GM12878 (cell line): ENCODE results near the gene PITPNM3. TPM values are rescaled to one million over a fixed set of nuclear protein-coding genes. Genes with fewer than 3 reads are reported as not detected.

Experiments used
- ATAC-seq: fragments of 200-7000 bp; cut with Tn5 transposase; 3 replicates; pipeline ENCODE4 v1.9.1; 2020; ENCODE audit warnings: mild to moderate bottlenecking, moderate library complexity
- BruUV-seq: library from RNA; stranded (reverse); fragments of 400-500 nt; replicated peaks from 2 replicates; lab custom pipeline; 2021; lab: Mats Ljungman, UMichigan
- CTCF ChIA-PET: fragments of 300-600 bp; sonication (Branson Sonifier 250); formaldehyde crosslinking; extraction: SDS; loops from one replicate; lab custom pipeline; 2021; ENCODE audit warnings: inconsistent platforms; lab: Yijun Ruan, JAX
- POLR2A ChIA-PET: fragments of 350-600 bp; formaldehyde crosslinking; extraction: SDS; loops from one replicate; lab custom pipeline; 2021; ENCODE audit warnings: inconsistent platforms; lab: Charles Lee
- RAD21 ChIA-PET: fragments of 300-600 bp; sonication (Branson Sonifier 250); formaldehyde crosslinking; loops from one replicate; lab custom pipeline; 2023; ENCODE audit warnings: antibody characterized with exemption; ENCODE audit not compliant: unreplicated experiment; lab: Charles Lee
- SMC1A ChIA-PET: fragments of 300-600 bp; sonication (Branson Sonifier 250); formaldehyde crosslinking; loops from one replicate; lab custom pipeline; 2023; ENCODE audit not compliant: unreplicated experiment, uncharacterized antibody; lab: Charles Lee
- DNase-seq: peaks from one replicate; pipeline ENCODE4 v3.0.0-alpha.2; 2011; ENCODE audit warnings: low read depth, low spot score
- FAIRE-seq: peaks from 3 replicates; lab custom pipeline; 2011; peaks lifted over from hg19 to GRCh38; lab: Jason Lieb, UNC
- H2AFZ ChIP-seq: 2 replicates; pipeline ENCODE4 v1.6.0; 2011; ENCODE audit warnings: low read depth, low read length, control low read depth; ENCODE audit not compliant: control insufficient read depth
- H3K27ac ChIP-seq: 2 replicates; pipeline ENCODE4 v1.5.1; 2011; ENCODE audit warnings: control low read depth; ENCODE audit not compliant: control insufficient read depth, insufficient read depth
- H3K27me3 ChIP-seq, 2 experiments: replicated peaks in 1 of 2; 2 replicates each; pipeline versions ENCODE4 v1.6.0 to v1.6.1; 2011; ENCODE audit warnings: low read length in 1 of 2; ENCODE audit not compliant: control insufficient read depth in 2 of 2, insufficient read depth in 2 of 2
- H3K36me3 ChIP-seq, 2 experiments: 2 replicates each; pipeline ENCODE4 v1.5.1; 2011; ENCODE audit warnings: low read length in 1 of 2; ENCODE audit not compliant: control insufficient read depth in 2 of 2, insufficient read depth in 2 of 2
- H3K4me1 ChIP-seq: 2 replicates; pipeline ENCODE4 v1.6.1; 2011; ENCODE audit warnings: mild to moderate bottlenecking, low read length, moderate library complexity, mixed read lengths; ENCODE audit not compliant: control insufficient read depth, insufficient read depth
- H3K4me2 ChIP-seq: 2 replicates; pipeline ENCODE4 v1.6.0; 2011; ENCODE audit warnings: control low read depth; ENCODE audit not compliant: control insufficient read depth, insufficient read depth
- H3K4me3 ChIP-seq: fragments of 200-600 bp; sonication (generic); 2 replicates; pipeline ENCODE4 v1.5.1; 2016
- H3K79me2 ChIP-seq: 2 replicates; pipeline ENCODE4 v1.6.0; 2011; ENCODE audit warnings: low read length; ENCODE audit not compliant: control insufficient read depth, insufficient read depth
- H3K9ac ChIP-seq: 2 replicates; pipeline ENCODE4 v1.8.0; 2011; ENCODE audit warnings: low read length, control low read depth, mixed read lengths; ENCODE audit not compliant: control insufficient read depth, insufficient read depth
- H3K9me3 ChIP-seq: replicated peaks from 3 replicates; pipeline ENCODE4 v1.5.1; 2011; ENCODE audit warnings: mild to moderate bottlenecking, low read length; ENCODE audit not compliant: control insufficient read depth, insufficient read depth
- H4K20me1 ChIP-seq: 2 replicates; pipeline ENCODE4 v1.6.0; 2011; ENCODE audit not compliant: control insufficient read depth, insufficient read depth
- BACH1 ChIP-seq: fragments of 450-650 bp; IDR thresholded peaks from 2 replicates; pipeline ENCODE4 v1.6.1; 2017; ENCODE audit warnings: mild to moderate bottlenecking, borderline replicate concordance
- BRCA1 ChIP-seq: IDR thresholded peaks from 2 replicates; pipeline ENCODE4 v1.6.1; 2011; ENCODE audit warnings: low read depth, low read length, improper control_type of control experiment
- CEBPB ChIP-seq, 2 experiments: fragments of 150-350 bp in 1 of 2; IDR thresholded peaks; 2 replicates each; pipeline ENCODE4 v1.6.1; 2012 to 2014; ENCODE audit warnings: low read depth in 2 of 2, low read length in 2 of 2, borderline replicate concordance in 1 of 2, inconsistent platforms in 1 of 2
- CHD2 ChIP-seq: IDR thresholded peaks from 2 replicates; pipeline ENCODE4 v1.6.1; 2011; ENCODE audit warnings: low read depth, low read length, improper control_type of control experiment, borderline replicate concordance
- GABPA ChIP-seq: IDR thresholded peaks from 2 replicates; pipeline ENCODE4 v1.6.1; 2014; ENCODE audit warnings: antibody characterized with exemption, low read depth, mild to moderate bottlenecking, inconsistent platforms
- KDM1A ChIP-seq: fragments of 200-600 bp; sonication (generic); IDR thresholded peaks from 2 replicates; pipeline ENCODE4 v1.6.1; 2016; ENCODE audit warnings: borderline replicate concordance
- MTA3 ChIP-seq: IDR thresholded peaks from 2 replicates; pipeline ENCODE4 v1.6.1; 2012; ENCODE audit warnings: low read length, inconsistent platforms, borderline replicate concordance
- MYB ChIP-seq: fragments of 150-350 bp; IDR thresholded peaks from 2 replicates; pipeline ENCODE4 v1.6.1; 2014; ENCODE audit warnings: mild to moderate bottlenecking, low read depth, low read length, borderline replicate concordance
- NFIC ChIP-seq: IDR thresholded peaks from 2 replicates; pipeline ENCODE4 v1.6.1; 2012; ENCODE audit warnings: low read depth, mild to moderate bottlenecking, inconsistent platforms, low read length, moderate library complexity
- NR2F1 ChIP-seq: fragments of 450-650 bp; conservative IDR thresholded peaks from 2 replicates; pipeline ENCODE4 v1.6.1; 2017; ENCODE audit warnings: mild to moderate bottlenecking
- POLR2A ChIP-seq: IDR thresholded peaks from 2 replicates; pipeline ENCODE4 v1.6.1; 2011; ENCODE audit warnings: low read depth, mild to moderate bottlenecking, low read length
- SMC3 ChIP-seq: IDR thresholded peaks from 2 replicates; pipeline ENCODE4 v1.6.1; 2011; ENCODE audit warnings: low read length, improper control_type of control experiment, borderline replicate concordance
- TARDBP ChIP-seq: IDR thresholded peaks from 2 replicates; pipeline ENCODE4 v1.6.1; 2016; ENCODE audit warnings: borderline replicate concordance
- TCF3 ChIP-seq: IDR thresholded peaks from 2 replicates; pipeline ENCODE4 v1.6.1; 2012; ENCODE audit warnings: low read depth, mild to moderate bottlenecking, low read length, borderline replicate concordance; ENCODE audit not compliant: insufficient read depth
- ZBED1 ChIP-seq: IDR thresholded peaks from 2 replicates; pipeline ENCODE4 v1.6.1; 2016; ENCODE audit warnings: borderline replicate concordance
- ZNF207 ChIP-seq: fragments of 450-650 bp; IDR thresholded peaks from 2 replicates; pipeline ENCODE4 v1.6.1; 2014; ENCODE audit warnings: antibody characterized with exemption, mild to moderate bottlenecking, borderline replicate concordance
- ZNF217 ChIP-seq: fragments of 450-650 bp; IDR thresholded peaks from 2 replicates; pipeline ENCODE4 v1.6.1; 2017; ENCODE audit warnings: antibody characterized with exemption, mild to moderate bottlenecking
- WGBS: methylation state at CpG from one replicate; pipeline ENCODE4 v1.1.6; 2016; ENCODE audit warnings: low lambda C conversion rate; ENCODE audit not compliant: insufficient replicate concordance, insufficient coverage; ENCODE audit errors: missing lambda C conversion rate; 5-methylcytosine and 5-hydroxymethylcytosine counted together
- in situ Hi-C: fragments of 300-500 bp; cut with MboI; formaldehyde crosslinking; loops from 9 replicates; pipeline ENCODE4 v1.14.3; 2018; ENCODE audit warnings: mixed read lengths
- intact Hi-C: fragments of 100-400 bp; cut with micrococcal nuclease; formaldehyde crosslinking; loops from one replicate; pipeline ENCODE4 v1.14.2; 2022; ENCODE audit not compliant: unreplicated experiment
- polyA plus RNA-seq, 11 experiments: library from polyadenylated mRNA; depleted of rRNA in 4 of 11; unstranded in 6 of 11; stranded (reverse) in 5 of 11; fragments of >200 nt; fragmentation: Nextera tagmentation in 4 of 11; fragmentation: Illumina TruSeq in 1 of 11; extraction: Ambion mirVana in 4 of 11; extraction: Trizol in 1 of 11; gene quantifications; 1 replicate in 1 of 11; 2 replicates in 10 of 11; pipeline versions ENCODE4 v1.2.1 to v1.2.3, GENCODE V29; 2011 to 2016; ENCODE audit warnings: inconsistent platforms in 2 of 11, missing spikeins in 2 of 11, low read depth in 1 of 11
- total RNA-seq, 4 experiments: library from RNA; depleted of rRNA in 3 of 4; stranded (reverse); fragments of >200 nt in 3 of 4; fragmentation: Illumina TruSeq in 1 of 4; extraction: Trizol in 1 of 4; gene quantifications; 2 replicates each; pipeline versions ENCODE4 v1.2.1 to v1.2.3, GENCODE V29; 2013 to 2021
- TF ChIP-seq, protein P1 (sequence below): fragments of 450-650 bp; IDR thresholded peaks from 2 replicates; pipeline ENCODE4 v1.6.1; 2017; ENCODE audit warnings: low read depth, mild to moderate bottlenecking, moderate library complexity

Gene PITPNM3
- total and polyA plus RNA-seq, 10 of the 15 experiments (the other 5 are each of a cell fraction or from before 2014, with no cell fraction given): 0.02 to 0.49 (median 0.19) TPM; not detected in 1

DNA sequence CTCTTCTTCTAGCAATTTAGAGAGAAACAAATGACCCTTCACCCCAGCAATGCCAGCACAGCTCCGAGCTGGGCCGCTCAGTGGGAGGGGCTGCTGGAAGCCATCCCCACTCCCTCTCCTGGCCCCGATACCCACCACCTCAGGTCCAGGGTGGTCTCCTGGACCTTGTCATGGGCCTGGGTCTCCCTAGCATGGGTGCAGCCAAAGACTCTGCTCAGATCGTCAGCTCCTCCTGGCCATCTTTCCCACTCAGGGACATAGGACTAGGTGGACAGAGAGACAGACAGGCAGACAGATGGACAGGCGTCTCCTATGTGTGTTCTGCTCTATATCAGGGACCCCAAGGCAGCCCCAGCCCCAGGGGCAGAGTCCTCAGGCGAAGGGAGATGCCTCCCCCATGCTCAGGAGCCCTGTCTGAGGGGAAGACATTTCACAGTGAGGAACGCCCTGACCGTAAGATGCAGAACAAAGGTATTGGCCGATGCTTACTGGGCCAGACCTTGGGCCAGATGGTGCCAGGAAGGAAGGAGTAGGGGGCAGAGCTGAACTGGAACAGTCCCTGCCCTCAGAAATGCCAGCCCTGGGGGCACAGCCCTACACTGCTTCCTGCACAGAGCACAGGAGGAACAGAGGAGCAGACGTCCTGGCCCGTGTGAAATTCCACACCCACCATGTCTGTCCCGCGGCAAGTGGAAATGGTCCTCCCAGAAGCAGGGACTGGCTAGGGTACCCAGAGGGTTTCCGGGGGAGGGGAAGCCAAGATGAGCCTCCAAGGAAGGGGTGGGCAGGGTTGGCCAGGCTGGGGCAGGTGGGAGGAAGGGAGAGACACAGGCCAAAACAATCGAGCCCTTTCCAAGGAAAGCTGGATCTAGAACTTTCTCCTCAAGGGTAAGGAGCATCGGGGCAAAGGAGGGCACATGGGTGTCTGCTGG lies 13.0 kb downstream of the PITPNM3 start (continued):
- TF ChIP-seq BRCA1: no peak
- TF ChIP-seq ZNF207: no peak

DNA sequence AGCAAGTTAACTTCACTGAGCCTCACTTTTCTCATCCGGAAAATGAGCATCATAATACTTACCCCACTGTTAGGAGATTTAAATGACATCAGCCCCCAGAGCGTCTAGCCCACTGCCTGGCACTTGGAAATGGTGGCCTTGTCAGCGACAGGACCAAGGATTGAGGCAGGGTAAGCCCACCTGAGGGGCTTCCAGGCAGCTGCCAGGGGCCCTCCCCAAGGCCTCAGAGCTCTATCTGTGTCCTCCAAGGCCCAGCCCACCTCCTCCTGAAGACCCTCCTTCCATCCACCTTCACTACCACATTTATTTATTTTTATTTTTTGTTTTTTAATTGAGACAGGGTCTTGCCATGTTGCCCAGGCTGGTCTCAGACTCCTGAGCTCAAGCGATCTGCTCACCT lies 13.8 kb downstream of the PITPNM3 start:
- ChIA-PET POLR2A (no interaction called here), SMC1A (no interaction called here), RAD21 (no interaction called here), CTCF (no interaction called here)
- H3K4me2 ChIP-seq: no peak overlapping the region
- intact Hi-C loops (no loop called here), in situ Hi-C loops (no loop called here)
- WGBS: 23% methylated on average over 4 of the region's 4 CpGs
- no peak overlapping the region for H3K4me3 ChIP-seq
- ATAC-seq (no peak), DNase-seq (no peak), FAIRE-seq (no peak)
- no peaks in the 10 kb centered on the region for H3K27me3 ChIP-seq
- no peak overlapping the region for H2AFZ ChIP-seq
- H4K20me1 ChIP-seq: no peaks in the 10 kb centered on the region
- BruUV-seq: no TSS peak
- H3K9me3 ChIP-seq: no peaks in the 10 kb centered on the region; the same call in 2 of the 3 replicates
- H3K79me2 ChIP-seq: no peaks in the 10 kb centered on the region
- no peak overlapping the region for H3K27ac ChIP-seq
- no peaks in the 10 kb centered on the region for H3K36me3 ChIP-seq
- H3K9ac ChIP-seq: no peak overlapping the region
- H3K4me1 ChIP-seq: peaks cover 3% of the 10 kb centered on the region
- no peak for TF ChIP-seq NR2F1
- no peak for TF ChIP-seq POLR2A
- TF ChIP-seq SMC3: no peak
- no peak for TF ChIP-seq ZNF217
- TF ChIP-seq NFIC: no peak
- TF ChIP-seq, protein P1, sequence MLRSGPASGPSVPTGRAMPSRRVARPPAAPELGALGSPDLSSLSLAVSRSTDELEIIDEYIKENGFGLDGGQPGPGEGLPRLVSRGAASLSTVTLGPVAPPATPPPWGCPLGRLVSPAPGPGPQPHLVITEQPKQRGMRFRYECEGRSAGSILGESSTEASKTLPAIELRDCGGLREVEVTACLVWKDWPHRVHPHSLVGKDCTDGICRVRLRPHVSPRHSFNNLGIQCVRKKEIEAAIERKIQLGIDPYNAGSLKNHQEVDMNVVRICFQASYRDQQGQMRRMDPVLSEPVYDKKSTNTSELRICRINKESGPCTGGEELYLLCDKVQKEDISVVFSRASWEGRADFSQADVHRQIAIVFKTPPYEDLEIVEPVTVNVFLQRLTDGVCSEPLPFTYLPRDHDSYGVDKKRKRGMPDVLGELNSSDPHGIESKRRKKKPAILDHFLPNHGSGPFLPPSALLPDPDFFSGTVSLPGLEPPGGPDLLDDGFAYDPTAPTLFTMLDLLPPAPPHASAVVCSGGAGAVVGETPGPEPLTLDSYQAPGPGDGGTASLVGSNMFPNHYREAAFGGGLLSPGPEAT: no peak
- no peak for TF ChIP-seq CEBPB (IDR thresholded peaks at IDR 0.05; ENCODE audit: borderline replicate concordance in 1 of 2, low read depth in 2 of 2, low read length in 2 of 2)
- no peak for TF ChIP-seq MTA3
- TF ChIP-seq TCF3: no peak
- no peak for TF ChIP-seq GABPA
- TF ChIP-seq TARDBP: no peak
- TF ChIP-seq ZBED1: no peak
- TF ChIP-seq CHD2: no peak
- no peak for TF ChIP-seq KDM1A
- no peak for TF ChIP-seq BACH1
- no peak for TF ChIP-seq MYB
